GM23338 (cell line): ENCODE results near the gene SLC26A11. TPM values are rescaled to one million over a fixed set of nuclear protein-coding genes. Genes with fewer than 3 reads are reported as not detected.

Experiments
- ATAC-seq: fragments of 200-7000 bp; cut with Tn5 transposase; 3 replicates; pipeline ENCODE4 v1.9.1; 2020
- DNase-seq: peaks from one replicate; pipeline ENCODE4 v3.0.0-alpha.2; 2015; ENCODE audit warnings: low spot score
- H2AFZ ChIP-seq: fragments of 200-600 bp; sonication (generic); 2 replicates; pipeline ENCODE4 v1.8.0; 2016; ENCODE audit warnings: antibody characterized with exemption, mild to moderate bottlenecking, moderate library complexity
- H3F3A ChIP-seq: fragments of 200-600 bp; sonication (generic); replicated peaks from 2 replicates; pipeline ENCODE4 v1.8.0; 2017; ENCODE audit warnings: antibody characterized with exemption, mixed run types, low read depth
- H3K27ac ChIP-seq: fragments of 200-600 bp; sonication (generic); 2 replicates; pipeline ENCODE4 v1.6.1; 2016; ENCODE audit warnings: low read depth
- H3K27me3 ChIP-seq: fragments of 200-600 bp; sonication (generic); 2 replicates; pipeline ENCODE4 v1.8.0; 2016; ENCODE audit warnings: mild to moderate bottlenecking, mixed run types, moderate library complexity; ENCODE audit not compliant: insufficient read depth
- H3K36me3 ChIP-seq: fragments of 200-600 bp; sonication (generic); 2 replicates; pipeline ENCODE4 v1.8.0; 2016; ENCODE audit warnings: mild to moderate bottlenecking; ENCODE audit not compliant: insufficient read depth
- H3K4me1 ChIP-seq: fragments of 200-600 bp; sonication (generic); 2 replicates; pipeline ENCODE4 v1.8.0; 2016; ENCODE audit warnings: mild to moderate bottlenecking, moderate library complexity; ENCODE audit not compliant: insufficient read depth
- H3K4me2 ChIP-seq: fragments of 200-600 bp; sonication (generic); 2 replicates; pipeline ENCODE4 v1.7.1; 2017; ENCODE audit warnings: mixed run types
- H3K4me3 ChIP-seq: fragments of 200-600 bp; sonication (generic); 2 replicates; pipeline ENCODE4 v1.6.1; 2016; ENCODE audit warnings: mixed run types
- H3K79me2 ChIP-seq: fragments of 200-600 bp; sonication (generic); replicated peaks from 2 replicates; pipeline ENCODE4 v1.8.0; 2017; ENCODE audit warnings: mild to moderate bottlenecking; ENCODE audit not compliant: insufficient read depth
- H3K9me2 ChIP-seq: fragments of 200-600 bp; sonication (generic); 2 replicates; pipeline ENCODE4 v1.8.0; 2017; ENCODE audit not compliant: insufficient read depth
- H4K20me1 ChIP-seq: fragments of 200-600 bp; sonication (generic); replicated peaks from 2 replicates; pipeline ENCODE4 v1.8.0; 2017; ENCODE audit warnings: mild to moderate bottlenecking; ENCODE audit not compliant: insufficient read depth
- H3K27ac Mint-ChIP-seq: 2 replicates; pipeline ENCODE4 v1.8.0; 2020; ENCODE audit warnings: inconsistent platforms, mild to moderate bottlenecking, moderate library complexity, mixed read lengths
- H3K27me3 Mint-ChIP-seq: 3 replicates; pipeline ENCODE4 v1.8.0; 2022; ENCODE audit warnings: low read depth, mild to moderate bottlenecking, moderate library complexity, mixed read lengths, inconsistent platforms; ENCODE audit not compliant: insufficient read depth, poor library complexity
- H3K36me3 Mint-ChIP-seq: 3 replicates; pipeline ENCODE4 v1.8.0; 2021; ENCODE audit warnings: low read depth, mild to moderate bottlenecking, inconsistent platforms, moderate library complexity, mixed read lengths
- H3K4me1 Mint-ChIP-seq: 3 replicates; pipeline ENCODE4 v1.8.0; 2020; ENCODE audit warnings: mild to moderate bottlenecking, inconsistent platforms, mixed read lengths
- H3K4me3 Mint-ChIP-seq: 3 replicates; pipeline ENCODE4 v1.8.0; 2021; ENCODE audit warnings: moderate library complexity, mild to moderate bottlenecking, inconsistent platforms, mixed read lengths
- H3K9me3 Mint-ChIP-seq: 3 replicates; pipeline ENCODE4 v1.8.0; 2020; ENCODE audit warnings: moderate library complexity, mild to moderate bottlenecking, inconsistent platforms, mixed read lengths
- CREB1 ChIP-seq: fragments of 250-450 bp; sonication (Bioruptor Pico); IDR thresholded peaks from 2 replicates; pipeline ENCODE4 v1.5.0; 2020; ENCODE audit warnings: low read depth, mild to moderate bottlenecking, moderate library complexity
- CTCF ChIP-seq, 2 experiments: fragments of 200-600 bp in 1 of 2; sonication (generic) in 1 of 2; conservative IDR thresholded peaks; 2 replicates each; pipeline versions ENCODE4 v1.5.1 to v1.6.1; 2016 to 2017; ENCODE audit warnings: antibody characterized with exemption in 2 of 2, low read depth in 2 of 2, mild to moderate bottlenecking in 2 of 2, moderate library complexity in 1 of 2
- ETS1 ChIP-seq: IDR thresholded peaks from 2 replicates; pipeline ENCODE4 v1.6.1; 2016; ENCODE audit warnings: antibody characterized with exemption
- EZH2 ChIP-seq: fragments of 200-600 bp; sonication (generic); IDR thresholded peaks from one replicate; pipeline ENCODE4 v1.8.0; 2017; ENCODE audit warnings: antibody characterized with exemption, mild to moderate bottlenecking, low read depth; ENCODE audit not compliant: unreplicated experiment
- EZH2phosphoT487 ChIP-seq: fragments of 200-600 bp; sonication (generic); IDR thresholded peaks from one replicate; pipeline ENCODE4 v1.8.1; 2018; ENCODE audit warnings: antibody characterized with exemption; ENCODE audit not compliant: unreplicated experiment
- JUNB ChIP-seq: IDR thresholded peaks from one replicate; pipeline ENCODE4 v1.6.1; 2016; ENCODE audit warnings: antibody characterized with exemption; ENCODE audit not compliant: unreplicated experiment
- NANOG ChIP-seq: IDR thresholded peaks from 2 replicates; pipeline ENCODE4 v1.6.1; 2016; ENCODE audit warnings: antibody characterized with exemption, borderline replicate concordance
- POLR2AphosphoS5 ChIP-seq: IDR thresholded peaks from 2 replicates; pipeline ENCODE4 v1.6.1; 2016; ENCODE audit warnings: antibody characterized with exemption, low read depth
- REST ChIP-seq: IDR thresholded peaks from one replicate; pipeline ENCODE4 v1.6.1; 2018; ENCODE audit warnings: antibody characterized with exemption; ENCODE audit not compliant: unreplicated experiment
- STAT1 ChIP-seq: IDR thresholded peaks from one replicate; pipeline ENCODE4 v1.6.1; 2016; ENCODE audit warnings: antibody characterized with exemption; ENCODE audit not compliant: unreplicated experiment
- ZNF114 ChIP-seq: fragments of 250-450 bp; sonication (Bioruptor Pico); IDR thresholded peaks from 2 replicates; pipeline ENCODE4 v1.5.0; 2020; ENCODE audit warnings: mild to moderate bottlenecking, moderate library complexity
- ZNF331 ChIP-seq: fragments of 250-450 bp; sonication (Bioruptor Pico); IDR thresholded peaks from 2 replicates; pipeline ENCODE4 v1.5.0; 2020; ENCODE audit warnings: low read depth, mild to moderate bottlenecking, moderate library complexity
- ZNF462 ChIP-seq: fragments of 250-450 bp; sonication (Bioruptor Pico); IDR thresholded peaks from 2 replicates; pipeline ENCODE4 v1.5.0; 2020; ENCODE audit warnings: mild to moderate bottlenecking, moderate library complexity
- polyA plus RNA-seq: library from polyadenylated mRNA; unstranded; fragments of >200 nt; fragmentation: Nextera tagmentation; extraction: Ambion mirVana; gene quantifications from 2 replicates; pipeline ENCODE4 v1.2.1, GENCODE V29; 2016
- total RNA-seq: library from RNA; depleted of rRNA; stranded (reverse); fragments of >200 nt; shearing (Covaris generic); gene quantifications from 2 replicates; pipeline ENCODE4 v1.2.3, GENCODE V29; 2014

The SLC26A11 gene
- total and polyA plus RNA-seq, 2 experiments from 2014 or later, result 10.9 to 23.0 TPM

GRCh38 chr17:80243526-80244433 lies 23.6 kb downstream of the SLC26A11 start:
- Histone ChIP-seq H3K4me2 (no peak overlapping the region), H3K4me1 (no peaks in the 10 kb centered on the region), H3K27me3 (no peaks in the 10 kb centered on the region), H3K4me3 (no peak overlapping the region), H3K79me2 (no peaks in the 10 kb centered on the region), H4K20me1 (peaks cover 3% of the 10 kb centered on the region; the same call in 1 of the 2 replicates), H3F3A (no peaks in the 10 kb centered on the region), H3K36me3 (no peaks in the 10 kb centered on the region; the same call in 1 of the 2 replicates), H2AFZ (no peak overlapping the region), H3K27ac (no peak overlapping the region), H3K9me2 (no peaks in the 10 kb centered on the region)
- DNase-seq (no peak), ATAC-seq (no peak)
- Mint-ChIP-seq H3K4me3 (no peak overlapping the region), H3K36me3 (peaks cover 24% of the 10 kb centered on the region; the same call in 2 of the 3 replicates), H3K4me1 (no peaks in the 10 kb centered on the region; the same call in 2 of the 3 replicates), H3K27ac (no peak overlapping the region), H3K27me3 (peaks cover 8% of the 10 kb centered on the region), H3K9me3 (no peaks in the 10 kb centered on the region)
- no peak for TF ChIP-seq POLR2AphosphoS5
- no peak for TF ChIP-seq ZNF114 (CRISPR knock-in tag)
- TF ChIP-seq CREB1 (CRISPR knock-in tag), result no peak
- no peak for TF ChIP-seq JUNB
- no peak for TF ChIP-seq ZNF462
- TF ChIP-seq EZH2, result no peak
- no peak for TF ChIP-seq NANOG
- no peak for TF ChIP-seq REST
- TF ChIP-seq ZNF331 (CRISPR knock-in tag), result no peak
- TF ChIP-seq ETS1, result no peak
- no peak for TF ChIP-seq CTCF (conservative IDR thresholded peaks at IDR 0.05; ENCODE audit: low read depth in 2 of 2)
- no peak for TF ChIP-seq STAT1
- TF ChIP-seq EZH2phosphoT487, result no peak
